RKO (cell line): ENCODE results near the gene USP35.

Experiments used
- DNase-seq: peaks from one replicate; pipeline ENCODE4 v3.0.0-alpha.2; 2016; ENCODE audit warnings: low spot score

The USP35 gene

GRCh38 chr11:78237293-78238046 lies 48.8 kb downstream of the USP35 start:
- no peak for DNase-seq

GRCh38 chr11:78239781-78240180 lies 51.1 kb downstream of the USP35 start:
- no peak for DNase-seq

- no peak for DNase-seq
Measured at GRCh38 chr11:78241475-78241874, 52.8 kb downstream of the USP35 start.

- no peak for DNase-seq
Measured at GRCh38 chr11:78244080-78244479, 55.4 kb downstream of the USP35 start.

GRCh38 chr11:78244546-78245255 lies 56.0 kb downstream of the USP35 start:
- DNase-seq: no peak

GRCh38 chr11:78248191-78248590 lies 59.5 kb downstream of the USP35 start:
- no peak for DNase-seq

- DNase-seq: no peak
Measured at GRCh38 chr11:78248903-78249302, 60.2 kb downstream of the USP35 start.

- DNase-seq: no peak
Measured at GRCh38 chr11:78250099-78250498, 61.4 kb downstream of the USP35 start.

- DNase-seq: no peak
Measured at GRCh38 chr11:78251083-78251775, 62.5 kb downstream of the USP35 start.

- DNase-seq: peak; percentile 50
Measured at GRCh38 chr11:78253797-78254196, 65.1 kb downstream of the USP35 start.

- DNase-seq: no peak
Measured at GRCh38 chr11:78254268-78254667, 65.5 kb downstream of the USP35 start.

GRCh38 chr11:78255919-78256318 lies 67.2 kb downstream of the USP35 start:
- DNase-seq: no peak

- no peak for DNase-seq
Measured at GRCh38 chr11:78256962-78257361, 68.2 kb downstream of the USP35 start.

GRCh38 chr11:78257654-78258053 lies 68.9 kb downstream of the USP35 start:
- no peak for DNase-seq

- DNase-seq: no peak
Measured at GRCh38 chr11:78259777-78260487, 71.2 kb downstream of the USP35 start.

- no peak for DNase-seq
Measured at GRCh38 chr11:78261367-78261766, 72.6 kb downstream of the USP35 start.

GRCh38 chr11:78261828-78262227 lies 73.1 kb downstream of the USP35 start:
- no peak for DNase-seq

GRCh38 chr11:78262238-78262637 lies 73.5 kb downstream of the USP35 start:
- DNase-seq: no peak

GRCh38 chr11:78262691-78263090 lies 74.0 kb downstream of the USP35 start:
- no peak for DNase-seq
